ENCODE data around the gene ERGIC3. TPM values are rescaled to one million over a fixed set of nuclear protein-coding genes. Genes with fewer than 3 reads are reported as not detected.

ERGIC3 gene
- total and polyA plus RNA-seq, 2 donors (not counting 3 experiments of a cell fraction or from before 2014, with no cell fraction given): 203 to 419 TPM

DNA sequence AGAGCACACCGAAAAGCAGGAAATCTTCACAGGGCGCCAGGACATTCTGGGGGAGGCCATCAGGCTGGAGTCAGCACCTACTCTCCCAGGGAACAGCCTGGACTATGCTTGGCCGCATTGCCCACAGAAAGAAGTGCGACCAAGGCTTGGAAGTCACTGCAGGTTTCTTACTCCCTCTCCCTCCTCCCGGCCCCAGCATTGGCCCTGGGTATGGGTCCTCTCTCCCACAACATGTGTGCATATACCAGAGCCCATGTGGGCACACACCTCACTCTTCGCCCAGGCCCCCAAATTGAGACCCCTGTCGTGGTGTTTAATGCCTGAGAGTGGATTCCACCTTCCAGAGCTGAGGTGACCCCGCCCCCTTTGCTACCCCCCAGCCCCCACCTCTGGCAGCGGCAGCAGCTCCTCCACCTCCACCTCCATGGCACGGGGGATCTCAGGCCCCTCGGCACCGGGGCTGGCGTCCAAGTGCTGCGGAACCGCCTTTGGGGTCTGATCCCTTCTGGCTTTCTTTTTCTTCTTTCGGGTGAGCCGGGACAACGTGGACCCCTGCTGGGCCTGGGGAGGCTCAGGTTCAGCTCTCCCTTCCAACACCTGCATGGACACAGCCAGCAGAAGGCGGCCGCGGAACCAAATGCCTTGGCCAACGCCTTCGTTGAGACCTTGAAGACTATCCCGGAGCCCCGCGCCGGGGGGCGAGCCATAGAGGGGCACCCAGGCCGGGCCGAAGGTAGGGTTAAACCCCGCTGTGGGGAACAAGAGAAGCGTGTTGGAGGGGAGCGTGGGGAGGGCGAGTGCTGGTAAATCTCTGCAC lies 58.5 kb downstream of the ERGIC3 start:
- dilution Hi-C loops (cut with MboI; ENCODE audit: extremely low pct_ligation_motif_present, low sequenced_read_pairs) (no loop called here), intact Hi-C loops (cut with micrococcal nuclease) (loop anchor here (2.0 to 5.0 kb wide), 3 partner anchors 16 to 138 kb away; partner anchors contain the start of genes NFS1 and ROMO1)
- ChIA-PET CTCF (interaction anchor here (1.4 to 2.1 kb wide), 5 partner anchors 11 to 284 kb away, joined by 3 to 28 read pairs (median 5); partner anchors contain the start of gene SPAG4), POLR2A (no interaction called here)
- H3K36me3 ChIP-seq (ENCODE audit: control insufficient read depth in 2 of 2, extremely low read depth in 1 of 2, insufficient read depth in 2 of 2, low read length in 2 of 2): no peaks in the 10 kb centered on the region
- H3K4me2 ChIP-seq (ENCODE audit: insufficient read depth, low read length): peak overlapping the region; percentile 71
- BruUV-seq (replicated peaks): no TSS peak
- no peak overlapping the region for H3K27ac ChIP-seq (ENCODE audit: insufficient read depth, low read depth, low read length)
- H3K27me3 ChIP-seq (ENCODE audit: control insufficient read depth in 2 of 2, insufficient read depth in 2 of 2, low read length in 2 of 2): peaks cover 13 to 17% of the 10 kb centered on the region in 2 experiments
- no peak overlapping the region for H3K9ac ChIP-seq (replicated peaks; ENCODE audit: extremely low read depth, insufficient read depth, low read length)
- DNase-seq (ENCODE audit: low read depth, low spot score) (no peak), FAIRE-seq (no peak)
- no peaks in the 10 kb centered on the region for H4K20me1 ChIP-seq (replicated peaks; ENCODE audit: control insufficient read depth, extremely low read depth, insufficient read depth, low read length)
- no peaks in the 10 kb centered on the region for H3K9me1 ChIP-seq (replicated peaks; ENCODE audit: control insufficient read depth, extremely low read depth, insufficient read depth, low read length)
- H3K4me1 ChIP-seq (ENCODE audit: control insufficient read depth, extremely low read depth, insufficient read depth, low read length): peaks cover 8% of the 10 kb centered on the region
- H2AFZ ChIP-seq (ENCODE audit: low read depth, low read length): peak overlapping the region; percentile 90
- peak overlapping the region in 2 of 3 experiments; percentile 1 to 2 for H3K4me3 ChIP-seq (replicated peaks in 1 of 3; ENCODE audit: insufficient read depth in 1 of 3, low read depth in 1 of 3, low read length in 3 of 3)
- TF ChIP-seq POLR2A (IDR thresholded peaks at IDR 0.05; ENCODE audit: low read depth, low read length) (no peak), EZH2 (IDR thresholded peaks at IDR 0.05; ENCODE audit: borderline replicate concordance, low read depth, low read length, severe bottlenecking) (peak; percentile 77)
- H3K9me3 ChIP-seq (replicated peaks; ENCODE audit: control insufficient read depth, insufficient read depth, low read length): no peaks in the 10 kb centered on the region
- no peaks in the 10 kb centered on the region for H3K79me2 ChIP-seq (ENCODE audit: control insufficient read depth, insufficient read depth, low read length)

DNA sequence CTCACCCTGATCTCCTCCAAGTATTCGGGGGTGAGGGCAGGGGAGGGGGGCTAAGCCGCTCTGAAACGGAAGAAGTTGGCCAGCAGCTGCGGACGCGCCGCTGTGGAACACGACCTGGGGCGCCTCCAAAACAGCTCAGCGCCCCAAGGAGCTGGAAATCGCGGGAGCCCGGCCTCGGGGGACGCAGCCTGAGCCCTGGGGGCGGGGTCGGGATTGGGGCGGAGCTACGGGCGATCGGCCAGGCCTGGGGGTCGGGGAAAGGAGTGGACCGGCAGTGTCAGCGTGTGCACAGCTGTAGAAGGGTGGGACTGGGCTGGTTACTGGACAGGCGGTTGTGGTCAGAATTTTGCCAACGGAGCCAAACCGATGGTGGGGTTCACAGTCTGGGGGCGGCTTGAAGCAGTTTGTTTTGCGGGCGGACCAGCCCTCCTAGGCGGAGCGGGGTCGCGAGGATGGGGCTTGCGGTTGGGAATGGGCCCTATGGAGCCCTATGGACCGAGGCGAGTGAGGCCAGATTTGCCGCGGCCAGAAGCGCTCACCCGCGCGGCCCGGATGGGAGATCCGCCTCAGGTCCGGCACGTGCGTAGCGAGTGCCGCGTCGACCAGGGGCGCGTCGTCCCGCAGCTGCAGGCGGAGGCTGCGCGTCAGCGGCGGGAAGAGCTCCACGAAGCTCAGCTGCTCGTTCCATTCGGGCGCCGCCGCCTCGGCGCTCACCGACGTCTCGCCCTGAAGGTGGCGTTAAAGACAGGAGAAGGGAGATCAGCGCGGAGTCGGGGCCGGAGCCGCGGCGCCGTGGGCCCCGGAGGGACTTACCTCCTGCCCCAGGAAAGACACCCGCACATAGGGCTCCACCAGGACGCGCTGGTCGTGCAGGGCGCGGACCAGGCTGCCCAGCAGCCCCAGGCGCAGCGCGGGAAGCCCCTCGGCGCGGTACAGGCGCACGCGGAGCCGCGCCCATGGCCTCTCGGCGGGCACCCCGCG lies 59.4 kb downstream of the ERGIC3 start:
- H3K27me3 ChIP-seq (ENCODE audit: control insufficient read depth in 2 of 2, insufficient read depth in 2 of 2, low read length in 2 of 2): peaks cover 13 to 15% of the 10 kb centered on the region in 2 experiments
- dilution Hi-C loops (cut with MboI; ENCODE audit: extremely low pct_ligation_motif_present, low sequenced_read_pairs) (no loop called here), intact Hi-C loops (cut with micrococcal nuclease) (loop anchor here (2.0 to 5.0 kb wide), 3 partner anchors 16 to 139 kb away; partner anchors contain the start of genes NFS1 and ROMO1)
- no peaks in the 10 kb centered on the region for H3K9me1 ChIP-seq (replicated peaks; ENCODE audit: control insufficient read depth, extremely low read depth, insufficient read depth, low read length)
- no peaks in the 10 kb centered on the region for H3K79me2 ChIP-seq (ENCODE audit: control insufficient read depth, insufficient read depth, low read length)
- peak overlapping the region; percentile 71 for H3K4me2 ChIP-seq (ENCODE audit: insufficient read depth, low read length)
- H3K27ac ChIP-seq (ENCODE audit: insufficient read depth, low read depth, low read length): no peak overlapping the region
- H4K20me1 ChIP-seq (replicated peaks; ENCODE audit: control insufficient read depth, extremely low read depth, insufficient read depth, low read length): no peaks in the 10 kb centered on the region
- peak overlapping the region; percentile 90 for H2AFZ ChIP-seq (ENCODE audit: low read depth, low read length)
- CTCF ChIA-PET: interaction anchor here (0.8 to 2.1 kb wide), 9 partner anchors 10 to 353 kb away, joined by 3 to 28 read pairs (median 3); partner anchors contain the start of genes SCAND1 and SPAG4
- TF ChIP-seq GATA2 (IDR thresholded peaks at IDR 0.05; ENCODE audit: insufficient read depth, insufficient read length, low read depth, low read length): no peak
- no peak for TF ChIP-seq MYC (IDR thresholded peaks at IDR 0.05; ENCODE audit: low read depth, low read length)
- no peak for TF ChIP-seq FOS (IDR thresholded peaks at IDR 0.05; ENCODE audit: borderline replicate concordance, insufficient read depth, low read length)
- peak; percentile 42 for TF ChIP-seq POLR2AphosphoS5 (IDR thresholded peaks at IDR 0.05; ENCODE audit: insufficient read depth, low read depth, low read length)
- TF ChIP-seq, protein P1, sequence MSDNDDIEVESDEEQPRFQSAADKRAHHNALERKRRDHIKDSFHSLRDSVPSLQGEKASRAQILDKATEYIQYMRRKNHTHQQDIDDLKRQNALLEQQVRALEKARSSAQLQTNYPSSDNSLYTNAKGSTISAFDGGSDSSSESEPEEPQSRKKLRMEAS (IDR thresholded peaks at IDR 0.05; ENCODE audit: insufficient read depth, insufficient read length): peak; percentile 93
- TF ChIP-seq POLR2A (IDR thresholded peaks at IDR 0.05; ENCODE audit: low read depth, low read length): no peak
- no peak for TF ChIP-seq JUN (IDR thresholded peaks at IDR 0.05; ENCODE audit: borderline replicate concordance, insufficient read depth, insufficient read length, low read depth)
- TF ChIP-seq, protein P2, sequence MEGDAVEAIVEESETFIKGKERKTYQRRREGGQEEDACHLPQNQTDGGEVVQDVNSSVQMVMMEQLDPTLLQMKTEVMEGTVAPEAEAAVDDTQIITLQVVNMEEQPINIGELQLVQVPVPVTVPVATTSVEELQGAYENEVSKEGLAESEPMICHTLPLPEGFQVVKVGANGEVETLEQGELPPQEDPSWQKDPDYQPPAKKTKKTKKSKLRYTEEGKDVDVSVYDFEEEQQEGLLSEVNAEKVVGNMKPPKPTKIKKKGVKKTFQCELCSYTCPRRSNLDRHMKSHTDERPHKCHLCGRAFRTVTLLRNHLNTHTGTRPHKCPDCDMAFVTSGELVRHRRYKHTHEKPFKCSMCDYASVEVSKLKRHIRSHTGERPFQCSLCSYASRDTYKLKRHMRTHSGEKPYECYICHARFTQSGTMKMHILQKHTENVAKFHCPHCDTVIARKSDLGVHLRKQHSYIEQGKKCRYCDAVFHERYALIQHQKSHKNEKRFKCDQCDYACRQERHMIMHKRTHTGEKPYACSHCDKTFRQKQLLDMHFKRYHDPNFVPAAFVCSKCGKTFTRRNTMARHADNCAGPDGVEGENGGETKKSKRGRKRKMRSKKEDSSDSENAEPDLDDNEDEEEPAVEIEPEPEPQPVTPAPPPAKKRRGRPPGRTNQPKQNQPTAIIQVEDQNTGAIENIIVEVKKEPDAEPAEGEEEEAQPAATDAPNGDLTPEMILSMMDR (IDR thresholded peaks at IDR 0.05; ENCODE audit: extremely low read depth in 1 of 2, insufficient read depth in 1 of 2, low read depth in 1 of 2, low read length in 2 of 2): peak; percentile 26 to 52
- TF ChIP-seq EZH2 (IDR thresholded peaks at IDR 0.05; ENCODE audit: borderline replicate concordance, low read depth, low read length, severe bottlenecking): peak; percentile 59
- peaks cover 8% of the 10 kb centered on the region for H3K4me1 ChIP-seq (ENCODE audit: control insufficient read depth, extremely low read depth, insufficient read depth, low read length)
- H3K36me3 ChIP-seq (ENCODE audit: control insufficient read depth in 2 of 2, extremely low read depth in 1 of 2, insufficient read depth in 2 of 2, low read length in 2 of 2): no peaks in the 10 kb centered on the region
- H3K9ac ChIP-seq (replicated peaks; ENCODE audit: extremely low read depth, insufficient read depth, low read length): no peak overlapping the region
- FAIRE-seq: peak; percentile 86
- POLR2A ChIA-PET: no interaction called here
- peak overlapping the region; percentile 1 to 21 (median 2) for H3K4me3 ChIP-seq (replicated peaks in 1 of 3; ENCODE audit: insufficient read depth in 1 of 3, low read depth in 1 of 3, low read length in 3 of 3)
- H3K9me3 ChIP-seq (replicated peaks; ENCODE audit: control insufficient read depth, insufficient read depth, low read length): no peaks in the 10 kb centered on the region
- BruUV-seq (replicated peaks): no TSS peak
- DNase-seq (ENCODE audit: low read depth, low spot score): peak; percentile 79
